ENCODE measurements around the gene FAM107B. TPM values are rescaled to one million over a fixed set of nuclear protein-coding genes. Genes with fewer than 3 reads are reported as not detected.
"Not testable (repeated sequence)": the region's sequence is repeated elsewhere in the genome, so short reads cannot be mapped to it uniquely, and the experiment has no call there.

The FAM107B gene
- total and polyA plus RNA-seq, 7 donors = 12.8 to 111 (median 15.0) TPM

DNA sequence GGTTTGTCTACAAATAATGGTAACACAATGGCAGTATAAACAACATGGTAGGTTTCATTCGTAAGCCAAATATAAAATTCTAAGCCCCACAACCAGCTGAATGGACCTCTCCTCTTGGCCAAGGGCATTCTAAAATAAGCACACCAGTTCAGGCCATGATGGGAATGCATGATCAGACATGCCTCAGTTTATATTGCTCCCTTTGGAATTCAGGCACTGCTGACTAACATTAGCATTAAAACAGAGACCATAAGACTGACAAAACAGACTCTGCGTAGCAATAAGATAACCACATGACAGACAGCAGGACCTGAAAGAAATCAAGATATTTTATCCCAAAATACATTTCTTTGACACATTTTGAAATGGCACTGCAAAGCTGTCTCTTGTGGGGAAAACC, 125.8 kb downstream of the FAM107B start:
- DNase-seq = no peak
- no peak for TF ChIP-seq POLR2AphosphoS5 (IDR thresholded peaks at IDR 0.05)
- no peak for TF ChIP-seq POLR2A (IDR thresholded peaks at IDR 0.05)
- TF ChIP-seq, protein P1, sequence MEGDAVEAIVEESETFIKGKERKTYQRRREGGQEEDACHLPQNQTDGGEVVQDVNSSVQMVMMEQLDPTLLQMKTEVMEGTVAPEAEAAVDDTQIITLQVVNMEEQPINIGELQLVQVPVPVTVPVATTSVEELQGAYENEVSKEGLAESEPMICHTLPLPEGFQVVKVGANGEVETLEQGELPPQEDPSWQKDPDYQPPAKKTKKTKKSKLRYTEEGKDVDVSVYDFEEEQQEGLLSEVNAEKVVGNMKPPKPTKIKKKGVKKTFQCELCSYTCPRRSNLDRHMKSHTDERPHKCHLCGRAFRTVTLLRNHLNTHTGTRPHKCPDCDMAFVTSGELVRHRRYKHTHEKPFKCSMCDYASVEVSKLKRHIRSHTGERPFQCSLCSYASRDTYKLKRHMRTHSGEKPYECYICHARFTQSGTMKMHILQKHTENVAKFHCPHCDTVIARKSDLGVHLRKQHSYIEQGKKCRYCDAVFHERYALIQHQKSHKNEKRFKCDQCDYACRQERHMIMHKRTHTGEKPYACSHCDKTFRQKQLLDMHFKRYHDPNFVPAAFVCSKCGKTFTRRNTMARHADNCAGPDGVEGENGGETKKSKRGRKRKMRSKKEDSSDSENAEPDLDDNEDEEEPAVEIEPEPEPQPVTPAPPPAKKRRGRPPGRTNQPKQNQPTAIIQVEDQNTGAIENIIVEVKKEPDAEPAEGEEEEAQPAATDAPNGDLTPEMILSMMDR (IDR thresholded peaks at IDR 0.05) = no peak
- H3K4me3 ChIP-seq = no peak overlapping the region
- 84% methylated on average over 2 of the region's 2 CpGs for WGBS, 2 donors
- H3K36me3 ChIP-seq = no peaks in the 10 kb centered on the region
- H3K9me3 ChIP-seq = no peaks in the 10 kb centered on the region
- H3K4me1 ChIP-seq = peaks cover 0 to 43% (median 37%) of the 10 kb centered on the region in 4 donors
- intact Hi-C loops (cut with DNase I) = no loop called here
- no peaks in the 10 kb centered on the region for H3K27me3 ChIP-seq
- peak overlapping the region; percentile 33 to 77 (median 71) for H3K27ac ChIP-seq

DNA sequence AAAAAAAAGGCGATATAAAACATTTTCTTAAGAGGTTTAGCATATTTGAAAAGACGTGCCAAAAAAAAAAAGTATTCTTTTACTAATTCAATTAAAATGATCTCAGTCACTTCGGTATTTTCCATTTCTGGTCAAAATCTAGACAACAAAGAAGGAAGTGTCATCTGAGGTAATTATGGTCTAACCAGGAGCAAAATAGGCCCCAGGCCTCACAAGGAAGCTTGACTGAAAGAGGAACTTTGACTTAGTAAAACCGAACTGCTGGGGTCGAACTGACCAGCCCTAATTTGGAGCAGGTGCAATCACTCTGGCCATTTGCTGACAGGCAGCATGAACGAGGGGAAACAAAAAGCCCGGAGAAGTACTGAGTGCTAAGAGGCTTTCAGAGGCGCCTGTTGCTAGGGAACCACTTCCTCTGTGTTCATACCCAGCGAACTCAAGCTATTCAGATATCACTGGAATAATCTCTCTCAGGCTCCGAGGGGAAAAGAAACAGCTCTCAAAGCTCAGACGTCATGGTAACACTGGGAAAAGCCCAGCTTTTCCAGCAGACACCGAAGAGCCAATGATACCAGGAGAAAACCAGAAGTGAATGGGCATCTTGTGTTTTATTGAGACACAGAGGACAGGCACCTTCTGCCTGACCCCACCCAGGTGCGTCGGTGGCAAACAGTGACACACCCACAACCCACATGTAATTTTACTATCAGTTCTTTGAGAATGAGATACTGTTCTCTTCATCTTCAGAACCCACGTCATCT, 126.5 kb downstream of the FAM107B start:
- Histone ChIP-seq H3K36me3 (no peaks in the 10 kb centered on the region), H3K27me3 (no peaks in the 10 kb centered on the region), H3K4me1 (peaks cover 0 to 36% (median 29%) of the 10 kb centered on the region in 4 donors), H3K27ac (peak overlapping the region; percentile 33 to 77 (median 71)), H3K4me3 (no peak overlapping the region), H3K9me3 (no peaks in the 10 kb centered on the region)
- no peak for TF ChIP-seq EP300 (IDR thresholded peaks at IDR 0.05)
- peak in 3 of 4 donors; percentile 3 to 29 (median 23) for TF ChIP-seq POLR2AphosphoS5 (IDR thresholded peaks at IDR 0.05)
- WGBS, 2 donors = 11 to 14% methylated on average over 15 of the region's 15 CpGs
- DNase-seq = peak; percentile 87
- intact Hi-C loops (cut with DNase I) = no loop called here

DNA sequence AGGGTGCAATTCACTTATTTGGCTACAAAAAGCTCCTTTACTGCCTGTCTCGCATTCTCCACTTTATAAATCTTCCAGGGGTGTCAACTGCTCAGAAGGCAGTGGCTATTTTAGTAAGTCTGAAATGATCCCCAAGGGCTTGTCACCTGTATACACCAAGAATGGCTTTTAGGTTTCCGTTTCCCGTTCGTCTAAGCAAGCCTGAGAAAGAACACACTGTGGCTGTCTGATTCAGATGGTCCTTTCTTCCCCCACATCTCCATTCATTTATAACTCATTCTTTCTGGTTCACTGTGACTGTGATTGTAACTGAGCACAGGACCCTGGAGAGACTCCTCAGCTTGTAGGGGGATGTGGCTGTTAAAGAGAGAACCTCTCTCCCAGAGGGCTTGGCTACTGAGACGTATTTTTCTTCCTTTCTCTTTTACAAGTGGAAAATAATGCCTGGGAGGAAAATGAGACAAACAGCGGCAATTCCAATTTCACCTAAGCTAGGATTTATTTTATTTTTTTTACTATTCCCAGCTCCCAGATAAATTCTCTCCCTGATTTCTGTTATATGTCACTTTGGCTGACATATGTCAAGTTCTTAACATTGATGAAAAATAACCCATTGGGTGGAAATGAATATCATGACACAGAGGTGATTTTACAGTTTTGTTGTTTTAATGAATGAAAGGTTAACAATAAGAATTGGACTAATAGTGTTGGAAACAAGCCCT, 129.3 kb downstream of the FAM107B start:
- no peaks in the 10 kb centered on the region for H3K36me3 ChIP-seq
- no peak overlapping the region for H3K27ac ChIP-seq
- no peaks in the 10 kb centered on the region for H3K27me3 ChIP-seq
- H3K4me3 ChIP-seq = no peak overlapping the region
- TF ChIP-seq POLR2A (IDR thresholded peaks at IDR 0.05) (no peak), EP300 (IDR thresholded peaks at IDR 0.05) (no peak), POLR2AphosphoS5 (IDR thresholded peaks at IDR 0.05) (no peak)
- TF ChIP-seq, protein P1 (IDR thresholded peaks at IDR 0.05) = no peak
- 62 to 80% methylated on average over 6 of the region's 6 CpGs for WGBS, 2 donors
- H3K9me3 ChIP-seq = no peaks in the 10 kb centered on the region
- intact Hi-C loops (cut with DNase I) = no loop called here
- no peak for DNase-seq
- H3K4me1 ChIP-seq = peaks cover 0 to 17% (median 15%) of the 10 kb centered on the region in 4 donors

DNA sequence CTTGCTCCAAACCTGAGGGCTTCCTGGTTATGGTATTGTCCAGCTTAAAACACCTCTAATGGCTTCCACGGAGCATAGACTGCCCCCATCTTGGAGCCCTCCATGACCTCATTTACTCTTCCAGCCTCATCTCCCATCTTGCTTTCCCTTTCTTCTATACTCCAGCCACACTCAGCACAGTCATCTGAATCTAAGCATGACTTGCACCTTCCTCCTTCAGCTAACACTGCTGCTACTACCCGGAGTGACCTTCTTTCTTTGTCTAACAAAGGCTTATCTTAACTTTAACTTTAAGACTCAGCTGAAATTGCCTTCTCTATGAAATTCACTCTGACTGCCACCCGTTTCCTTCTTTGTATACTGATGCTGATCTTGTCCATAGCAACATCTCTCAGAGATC, 135.1 kb downstream of the FAM107B start:
- Histone ChIP-seq H3K27me3 (no peaks in the 10 kb centered on the region), H3K4me3 (no peak overlapping the region), H3K4me1 (no peaks in the 10 kb centered on the region), H3K27ac (no peak overlapping the region), H3K36me3 (no peaks in the 10 kb centered on the region), H3K9me3 (no peaks in the 10 kb centered on the region)
- intact Hi-C loops (cut with DNase I) = no loop called here
- TF ChIP-seq EP300 (IDR thresholded peaks at IDR 0.05) (no peak), POLR2AphosphoS5 (IDR thresholded peaks at IDR 0.05) (no peak)
- TF ChIP-seq, protein P1 (IDR thresholded peaks at IDR 0.05) = no peak
- DNase-seq = no peak
- WGBS, 2 donors = 47 to 82% methylated on average over 3 of the region's 3 CpGs

DNA sequence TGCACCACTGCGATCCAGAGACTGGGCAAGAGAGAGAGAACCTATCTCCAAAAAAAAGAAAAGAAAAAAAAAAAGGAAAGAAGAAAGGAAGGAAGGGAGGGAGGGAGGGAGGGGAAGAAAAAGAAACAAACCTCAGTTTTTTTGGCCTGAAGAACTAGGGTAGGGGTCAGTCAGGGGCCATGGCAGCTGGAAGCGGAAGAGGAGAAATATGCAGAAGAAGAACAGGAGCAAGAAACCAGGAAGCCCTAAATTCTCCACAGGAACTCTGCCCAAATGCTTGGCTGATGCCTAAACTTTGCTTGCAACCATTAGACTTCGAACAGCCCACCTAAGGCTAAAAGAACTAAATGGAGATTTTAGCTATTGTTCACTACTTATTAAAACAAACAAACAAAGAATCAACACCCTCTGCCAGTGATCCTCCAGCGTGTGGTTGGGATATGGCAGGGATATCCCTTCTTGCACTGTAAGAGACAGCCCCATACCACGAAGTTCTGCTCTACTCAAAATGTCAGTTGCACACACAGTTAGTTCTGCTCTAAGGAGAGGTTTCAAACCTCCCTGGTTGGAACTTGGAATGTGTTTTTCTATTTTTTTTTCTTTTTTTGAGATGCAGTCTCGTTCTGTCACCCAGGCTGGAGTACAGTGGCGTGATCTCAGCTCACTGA, 139.5 kb downstream of the FAM107B start:
- 83 to 84% methylated on average over 7 of the region's 7 CpGs for WGBS, 2 donors
- intact Hi-C loops (cut with DNase I) = no loop called here

DNA sequence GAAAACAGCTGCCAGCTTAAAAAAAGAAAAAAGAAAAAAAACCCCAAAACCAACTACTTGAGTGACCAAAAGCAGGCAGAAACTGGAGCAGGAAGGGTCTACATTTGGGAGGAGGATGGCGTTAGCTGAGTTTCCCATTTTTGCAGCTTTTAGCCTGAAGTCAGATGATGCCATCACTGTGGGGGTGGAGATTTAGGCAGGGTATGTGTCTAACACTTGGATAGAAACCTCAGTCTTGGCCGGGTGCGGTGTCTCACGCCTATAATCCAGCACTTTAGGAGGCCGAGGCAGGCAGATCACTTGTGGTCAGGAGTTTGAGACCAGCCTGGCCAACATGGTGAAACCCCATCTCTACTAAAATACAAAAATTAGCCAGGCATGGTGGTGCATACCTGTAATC, 140.1 kb downstream of the FAM107B start:
- DNase-seq; intact Hi-C loops (cut with DNase I); H3K4me3 ChIP-seq; H3K27ac ChIP-seq; H3K36me3 ChIP-seq; H3K27me3 ChIP-seq; H3K9me3 ChIP-seq; H3K4me1 ChIP-seq: not testable (repeated sequence)
- 86 to 91% methylated on average over 5 of the region's 5 CpGs for WGBS, 2 donors

More for the DNA sequence above, 139.5 kb downstream of the FAM107B start:
- H3K4me1 ChIP-seq = no peaks in the 10 kb centered on the region
- H3K9me3 ChIP-seq = no peaks in the 10 kb centered on the region
- H3K27me3 ChIP-seq = no peaks in the 10 kb centered on the region
- no peaks in the 10 kb centered on the region for H3K36me3 ChIP-seq
- H3K4me3 ChIP-seq = no peak overlapping the region
- TF ChIP-seq POLR2AphosphoS5 (IDR thresholded peaks at IDR 0.05) (no peak), EP300 (IDR thresholded peaks at IDR 0.05) (no peak), POLR2A (IDR thresholded peaks at IDR 0.05) (no peak)
- TF ChIP-seq, protein P1 (IDR thresholded peaks at IDR 0.05) = no peak
- no peak overlapping the region for H3K27ac ChIP-seq
- no peak for DNase-seq
